ENCODE results near the gene OSBPL5.

- no peak for TF ChIP-seq CTCF (IDR thresholded peaks at IDR 0.05)
- no peak for TF ChIP-seq POLR2A (IDR thresholded peaks at IDR 0.05)
These were observed 13.2 kb upstream of the OSBPL5 start for GRCh38 chr11:3178349-3178748.

All from uterus (tissue), 2 donors.